Stimulated activated naive CD8-positive, alpha-beta T cell treated with anti-CD3 and anti-CD28 coated beads, Interleukin-15, amount 100 ng/mL, for 72 hours (primary cell): Measurements from ENCODE around the gene AKT3.
A peak's percentile ranks its signal among the peaks of the same experiment; 100 is the strongest.

Experiments
- ATAC-seq: fragments of 150-1000 bp; cut with Tn5 transposase; 2 replicates; pipeline ENCODE4 v1.10.0; 2021; ENCODE audit warnings: mild to moderate bottlenecking, moderate library complexity
- DNase-seq, 2 donors: peaks; one replicate each; pipeline ENCODE4 v3.0.0; 2021 to 2022
- H3K27ac Mint-ChIP-seq, 2 donors: one replicate each; pipeline ENCODE4 v1.8.0; 2022; ENCODE audit warnings: mild to moderate bottlenecking in 2 of 2, mixed read lengths in 2 of 2, moderate library complexity in 2 of 2
- H3K27me3 Mint-ChIP-seq: one replicate; pipeline ENCODE4 v1.8.0; 2022; ENCODE audit warnings: mixed read lengths
- H3K4me1 Mint-ChIP-seq: one replicate; pipeline ENCODE4 v1.8.0; 2022; ENCODE audit warnings: mild to moderate bottlenecking, mixed read lengths
- H3K4me3 Mint-ChIP-seq, 2 donors: one replicate each; pipeline ENCODE4 v1.8.0; 2022; ENCODE audit warnings: mild to moderate bottlenecking in 2 of 2, mixed read lengths in 2 of 2, moderate library complexity in 1 of 2
- H3K9me3 Mint-ChIP-seq, 2 donors: one replicate each; pipeline ENCODE4 v1.8.0; 2022; ENCODE audit warnings: mixed read lengths in 2 of 2

AKT3 gene

DNA sequence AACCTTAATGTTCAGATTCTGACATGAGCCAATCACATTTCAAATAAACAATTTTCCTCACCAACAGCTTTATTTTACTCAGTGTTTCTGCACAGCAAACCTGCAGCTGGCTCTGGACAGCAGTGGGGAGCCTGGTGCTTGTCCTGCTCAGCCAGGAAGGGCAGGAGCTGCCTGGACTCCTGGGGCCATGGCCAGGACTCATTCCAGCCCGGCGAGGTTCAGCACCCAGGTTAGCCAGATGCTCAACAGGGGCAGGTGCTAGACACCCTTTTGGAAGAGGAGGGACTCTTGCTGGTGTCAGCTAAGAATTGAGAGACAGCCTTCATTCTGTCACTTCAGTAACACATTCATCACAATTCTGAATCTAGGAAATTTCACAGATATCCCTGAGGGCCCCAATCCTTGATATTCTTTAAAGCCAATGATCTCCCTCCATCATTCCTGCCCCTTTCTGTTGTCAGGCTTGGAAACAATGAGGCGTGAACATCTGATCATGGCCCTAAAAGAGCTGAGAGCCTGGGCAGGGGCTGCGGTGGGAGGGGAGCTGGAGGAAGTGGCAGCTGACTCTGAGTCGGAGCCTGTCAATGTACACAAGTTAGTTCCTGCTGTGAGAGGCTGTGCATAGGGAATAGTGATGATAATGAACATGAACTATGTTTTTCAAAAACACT is 342.9 kb downstream of the AKT3 start:
- no peak overlapping the region for H3K4me3 Mint-ChIP-seq
- H3K9me3 Mint-ChIP-seq = no peaks in the 10 kb centered on the region
- DNase-seq (no peak), ATAC-seq (no peak)
- H3K27me3 Mint-ChIP-seq = no peaks in the 10 kb centered on the region
- no peak overlapping the region for H3K27ac Mint-ChIP-seq
- peaks cover 30% of the 10 kb centered on the region for H3K4me1 Mint-ChIP-seq

DNA sequence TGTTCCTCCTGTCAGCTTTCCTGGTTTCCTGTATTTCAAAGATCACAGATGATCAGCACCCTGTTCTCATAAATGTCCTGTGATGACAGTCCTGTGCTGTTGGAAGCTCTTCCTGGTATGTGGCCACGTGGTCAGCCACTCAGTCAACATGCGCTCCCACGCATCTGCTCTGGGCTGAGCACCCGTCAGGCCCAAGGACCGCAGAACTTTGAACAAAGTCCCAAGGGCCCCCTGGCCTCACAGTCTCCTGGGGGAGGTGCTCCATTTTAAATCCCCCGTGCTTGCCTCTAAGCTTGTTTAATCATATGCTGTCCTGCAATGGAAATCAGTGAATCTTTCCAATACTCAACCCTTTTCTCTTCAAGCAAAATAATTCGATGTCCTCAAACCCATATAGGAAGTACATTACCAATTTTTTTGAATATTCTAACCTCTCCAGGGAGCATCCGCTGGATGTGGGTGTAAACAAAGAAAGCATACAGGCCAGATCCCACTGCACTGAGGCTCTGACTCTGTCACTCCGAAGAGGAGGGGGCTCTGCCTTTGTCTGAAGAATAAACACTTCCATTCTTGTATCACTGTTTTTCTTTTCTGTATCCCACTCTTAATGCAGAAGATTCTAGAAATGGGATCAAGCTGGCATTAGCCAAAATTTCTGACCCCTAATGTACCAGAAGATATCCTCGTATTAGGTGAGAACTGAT is 343.9 kb downstream of the AKT3 start:
- no peak overlapping the region for H3K4me3 Mint-ChIP-seq
- H3K4me1 Mint-ChIP-seq = peaks cover 30% of the 10 kb centered on the region
- ATAC-seq = no peak

DNA sequence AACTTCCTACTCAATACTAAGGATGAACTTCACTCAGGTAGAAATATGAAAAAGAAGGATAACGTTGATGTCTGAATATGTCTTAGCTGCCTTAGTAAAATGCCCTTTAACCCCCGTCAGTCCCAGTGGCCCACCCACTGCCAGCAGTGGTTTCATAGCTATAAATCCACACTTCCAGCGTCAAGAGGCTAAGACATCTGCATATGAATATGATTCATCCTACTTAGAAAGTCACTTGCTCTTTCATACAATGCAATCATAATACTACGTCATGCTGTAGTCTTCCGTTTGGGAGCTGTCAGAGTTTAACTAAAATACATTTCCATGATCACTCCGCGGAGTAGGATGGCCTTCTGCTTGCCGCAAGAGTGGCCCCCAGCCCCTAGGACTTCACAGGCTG is 346.9 kb downstream of the AKT3 start:
- ATAC-seq = no peak
- peak overlapping the region in 1 of 2 donors; percentile 71 for H3K27ac Mint-ChIP-seq
- DNase-seq = no peak

More for the DNA sequence above, 343.9 kb downstream of the AKT3 start:
- H3K9me3 Mint-ChIP-seq = no peaks in the 10 kb centered on the region
- H3K27ac Mint-ChIP-seq = no peak overlapping the region
- H3K27me3 Mint-ChIP-seq = no peaks in the 10 kb centered on the region
- DNase-seq = no peak

DNA sequence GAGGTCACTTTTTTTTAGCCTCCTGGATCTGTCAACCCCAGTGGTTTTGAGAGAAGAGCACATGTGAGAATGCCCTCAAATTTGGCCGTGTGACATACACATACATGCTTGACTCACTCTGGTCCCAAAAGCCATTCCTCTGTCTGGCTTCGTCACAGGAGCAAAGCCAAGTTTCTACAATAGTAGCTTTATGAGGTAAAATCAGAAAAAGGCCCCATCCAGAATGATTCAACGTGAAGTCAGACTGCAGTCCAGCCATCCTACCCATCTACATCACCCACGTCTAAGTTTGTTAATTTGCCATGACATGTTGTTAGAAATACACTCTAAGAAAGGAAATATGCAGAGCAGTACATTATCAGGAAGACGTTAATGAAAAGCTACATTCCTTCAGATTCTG is 349.0 kb downstream of the AKT3 start:
- peaks cover 14% of the 10 kb centered on the region for H3K4me1 Mint-ChIP-seq
- no peaks in the 10 kb centered on the region for H3K9me3 Mint-ChIP-seq
- no peak overlapping the region for H3K27ac Mint-ChIP-seq
- H3K4me3 Mint-ChIP-seq = no peak overlapping the region
- ATAC-seq (no peak), DNase-seq (no peak)
- no peaks in the 10 kb centered on the region for H3K27me3 Mint-ChIP-seq

More for the DNA sequence above, 346.9 kb downstream of the AKT3 start:
- Mint-ChIP-seq H3K4me3 (no peak overlapping the region), H3K4me1 (peaks cover 20% of the 10 kb centered on the region), H3K27me3 (no peaks in the 10 kb centered on the region), H3K9me3 (no peaks in the 10 kb centered on the region)

DNA sequence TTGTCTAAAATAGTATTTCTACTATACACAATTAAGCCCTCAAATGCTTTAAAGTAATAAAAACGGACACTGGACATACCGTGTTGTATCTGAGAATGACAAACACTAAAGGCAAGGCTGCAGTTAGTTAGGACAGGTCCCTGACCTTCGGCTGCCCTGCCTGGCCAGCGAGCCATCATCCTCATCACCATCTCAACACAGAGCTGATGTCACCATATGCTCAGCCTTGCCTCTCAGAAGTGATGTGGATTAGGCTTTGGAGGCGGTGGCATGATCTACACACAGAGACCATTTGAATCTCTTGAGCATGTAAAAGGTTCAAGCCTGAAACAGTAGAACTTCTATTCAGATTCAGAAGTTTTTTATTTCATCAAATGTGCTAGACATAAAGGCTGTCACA is 349.5 kb downstream of the AKT3 start:
- no peak for ATAC-seq
- Mint-ChIP-seq H3K27me3 (no peaks in the 10 kb centered on the region), H3K4me1 (peaks cover 16% of the 10 kb centered on the region), H3K27ac (no peak overlapping the region), H3K4me3 (no peak overlapping the region), H3K9me3 (no peaks in the 10 kb centered on the region)
- no peak for DNase-seq

DNA sequence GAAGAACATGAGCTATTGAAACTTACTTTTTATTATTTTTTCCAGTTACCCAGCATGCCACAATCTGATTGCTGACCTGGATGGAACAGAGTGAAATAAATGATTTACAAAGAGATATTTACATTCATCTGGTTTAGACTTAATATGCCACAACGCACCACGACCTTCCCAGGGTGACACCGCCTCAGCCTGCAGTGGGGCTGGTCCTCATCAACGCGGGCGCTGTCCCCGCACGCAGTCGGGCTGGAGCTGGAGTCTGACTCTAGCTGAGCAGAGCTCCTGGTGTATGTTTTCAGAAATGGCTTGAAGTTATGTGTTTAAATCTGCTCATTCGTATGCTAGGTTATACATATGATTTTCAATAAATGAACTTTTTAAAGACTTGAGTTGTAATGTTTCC is 350.3 kb downstream of the AKT3 start:
- no peaks in the 10 kb centered on the region for H3K9me3 Mint-ChIP-seq
- DNase-seq = no peak
- H3K4me1 Mint-ChIP-seq = peaks cover 16% of the 10 kb centered on the region
- no peak for ATAC-seq
- no peak overlapping the region for H3K27ac Mint-ChIP-seq
- H3K4me3 Mint-ChIP-seq = no peak overlapping the region
- H3K27me3 Mint-ChIP-seq = no peaks in the 10 kb centered on the region

DNA sequence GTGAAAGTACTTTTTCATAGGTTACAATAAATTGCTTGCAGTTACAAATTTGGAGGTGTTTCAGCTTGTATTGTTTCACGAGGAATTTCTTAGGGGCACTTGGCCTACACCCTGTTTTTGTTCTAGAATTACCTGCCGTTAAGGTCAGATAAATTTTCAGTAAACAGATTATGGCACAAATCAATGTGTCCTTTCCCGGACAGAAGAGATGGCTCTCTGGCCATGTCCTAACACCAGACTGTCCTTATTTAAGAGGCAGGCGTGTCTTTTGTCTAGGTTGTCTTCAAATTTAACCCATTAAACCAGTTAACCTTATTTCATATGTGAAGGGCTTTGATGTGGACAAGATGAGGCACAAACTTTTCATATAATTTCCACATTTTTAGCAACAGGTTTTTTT is 350.8 kb downstream of the AKT3 start:
- H3K4me1 Mint-ChIP-seq = peaks cover 16% of the 10 kb centered on the region
- no peaks in the 10 kb centered on the region for H3K9me3 Mint-ChIP-seq
- H3K4me3 Mint-ChIP-seq = no peak overlapping the region
- H3K27ac Mint-ChIP-seq = no peak overlapping the region
- DNase-seq = no peak
- H3K27me3 Mint-ChIP-seq = no peaks in the 10 kb centered on the region
- ATAC-seq = no peak

DNA sequence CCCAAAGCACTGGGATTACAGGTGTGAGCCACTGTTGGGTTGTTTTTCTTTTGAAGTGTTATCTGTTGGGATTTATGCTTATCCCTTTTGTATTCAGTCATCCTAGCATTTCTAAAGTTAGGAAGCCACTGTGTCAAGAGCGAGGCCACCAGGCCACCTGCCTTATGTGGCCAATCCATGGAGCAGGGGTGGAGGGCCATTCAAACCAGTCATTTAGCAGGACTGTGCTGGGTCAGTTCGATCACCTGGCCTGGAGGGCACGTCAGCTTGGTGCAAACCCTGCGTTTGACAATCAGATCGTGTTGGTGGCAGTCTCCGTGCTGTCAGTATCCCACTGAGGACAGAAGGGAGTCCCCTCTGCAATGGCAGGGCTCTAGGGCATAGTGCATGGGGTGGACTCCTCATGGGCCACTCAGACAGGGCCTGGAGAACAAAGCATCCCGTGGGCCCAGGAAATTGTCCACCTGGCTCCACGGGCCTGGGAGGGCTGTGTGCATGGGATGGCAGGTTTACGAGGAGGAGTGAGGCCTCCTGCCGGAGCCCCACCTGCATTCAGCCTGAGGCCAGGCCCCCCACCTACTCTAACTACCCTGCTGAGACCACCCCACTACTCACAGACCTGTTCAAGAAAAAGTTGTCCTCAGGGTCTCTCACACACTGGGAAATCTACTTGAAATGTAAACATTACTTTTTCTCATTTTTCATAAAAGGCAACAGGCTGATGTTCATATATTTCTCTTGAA is 351.9 kb downstream of the AKT3 start:
- no peak overlapping the region for H3K4me3 Mint-ChIP-seq
- H3K27ac Mint-ChIP-seq = no peak overlapping the region
- H3K9me3 Mint-ChIP-seq = no peaks in the 10 kb centered on the region
- H3K27me3 Mint-ChIP-seq = no peaks in the 10 kb centered on the region
- DNase-seq (no peak), ATAC-seq (no peak)
- H3K4me1 Mint-ChIP-seq = peaks cover 16% of the 10 kb centered on the region

DNA sequence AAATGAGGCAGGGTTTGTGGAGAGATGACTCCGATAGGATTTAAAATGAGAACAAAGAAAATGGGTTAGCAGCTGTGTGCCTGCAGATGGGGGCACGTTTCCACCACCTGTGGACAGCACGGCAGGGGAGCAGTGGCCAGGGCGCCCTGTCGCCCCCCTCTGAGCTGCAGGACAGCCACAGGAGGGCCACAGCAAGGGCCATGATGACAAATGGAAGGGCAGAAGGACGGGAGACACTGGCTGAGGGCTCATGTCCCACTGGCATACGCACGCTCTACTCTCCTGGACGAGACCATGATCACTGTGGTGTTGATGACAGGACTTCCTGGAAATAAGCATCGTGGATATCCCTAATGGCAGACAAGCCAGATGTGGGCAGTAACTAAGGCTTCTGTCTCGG is 353.2 kb downstream of the AKT3 start:
- no peak overlapping the region for H3K27ac Mint-ChIP-seq
- DNase-seq (no peak), ATAC-seq (no peak)
- H3K4me1 Mint-ChIP-seq = peaks cover 16% of the 10 kb centered on the region
- no peak overlapping the region for H3K4me3 Mint-ChIP-seq
- no peaks in the 10 kb centered on the region for H3K27me3 Mint-ChIP-seq
- H3K9me3 Mint-ChIP-seq = no peaks in the 10 kb centered on the region

DNA sequence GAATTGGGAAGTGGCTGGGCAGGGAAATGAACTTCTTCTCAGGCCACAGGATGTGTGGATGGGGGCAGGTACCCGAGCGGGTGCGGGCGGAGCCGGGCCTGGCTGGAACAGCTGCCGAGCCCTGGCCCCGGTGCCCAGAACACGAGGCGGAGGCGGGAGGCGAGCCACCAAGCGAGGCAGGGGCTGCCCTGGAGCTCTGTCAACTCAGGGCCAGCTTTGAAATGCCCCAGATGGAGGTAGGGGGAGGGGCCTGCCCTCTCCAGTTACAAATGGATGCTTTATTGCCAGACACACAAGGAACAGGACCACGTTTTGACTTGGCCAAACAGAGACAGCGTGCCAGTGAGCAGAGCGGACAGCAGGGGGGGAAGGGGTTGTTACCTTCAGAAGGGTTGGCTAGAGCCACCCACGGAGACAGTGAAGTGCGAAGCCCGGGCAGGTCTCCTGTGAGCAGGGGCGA is 353.8 kb downstream of the AKT3 start:
- Mint-ChIP-seq H3K27ac (no peak overlapping the region), H3K4me3 (no peak overlapping the region), H3K27me3 (no peaks in the 10 kb centered on the region)

DNA sequence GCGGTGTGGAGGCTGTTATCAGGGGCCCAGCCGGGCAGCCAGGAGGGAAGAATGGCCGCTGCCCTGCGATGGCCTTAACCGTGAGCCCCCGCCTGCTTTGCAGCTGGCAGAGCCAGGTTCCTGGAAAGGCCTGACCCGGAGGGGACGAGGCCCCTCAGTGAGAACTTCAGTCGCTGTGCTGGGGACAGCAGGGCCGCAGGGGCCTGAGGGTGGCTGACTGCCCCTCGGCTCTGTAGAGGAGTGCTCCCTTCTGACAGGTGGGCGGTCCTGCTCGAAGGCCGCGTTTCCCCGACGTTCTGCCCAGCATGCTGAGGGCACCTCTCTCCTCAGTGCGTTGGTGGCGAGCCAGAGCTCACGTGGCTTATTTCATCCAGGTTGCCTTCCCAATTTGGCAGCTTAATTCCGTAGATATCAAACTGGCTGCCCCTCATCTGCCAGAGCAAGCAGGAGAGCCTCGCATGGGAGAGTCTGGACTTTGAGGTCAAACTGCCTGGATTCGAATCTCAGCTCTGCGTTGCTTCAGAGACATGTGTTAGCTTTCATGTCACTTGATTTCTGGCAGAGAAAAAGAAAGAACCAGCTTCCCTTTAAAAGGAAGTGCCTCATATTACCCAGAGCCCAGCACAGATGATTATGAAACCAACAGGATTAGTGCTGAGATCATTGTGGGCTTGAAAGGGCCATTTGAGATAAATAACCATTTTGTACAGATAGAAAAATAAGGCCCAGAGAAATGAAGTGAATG is 354.4 kb downstream of the AKT3 start:
- H3K27me3 Mint-ChIP-seq = no peaks in the 10 kb centered on the region
- ATAC-seq = no peak
- H3K4me3 Mint-ChIP-seq = no peak overlapping the region
- DNase-seq = no peak
- peaks cover 16% of the 10 kb centered on the region for H3K4me1 Mint-ChIP-seq
- no peaks in the 10 kb centered on the region for H3K9me3 Mint-ChIP-seq
- H3K27ac Mint-ChIP-seq = peak overlapping the region in 1 of 2 donors; percentile 82

More for the DNA sequence above, 353.8 kb downstream of the AKT3 start:
- DNase-seq = no peak
- peaks cover 16% of the 10 kb centered on the region for H3K4me1 Mint-ChIP-seq
- peak; percentile 32 for ATAC-seq
- H3K9me3 Mint-ChIP-seq = no peaks in the 10 kb centered on the region

DNA sequence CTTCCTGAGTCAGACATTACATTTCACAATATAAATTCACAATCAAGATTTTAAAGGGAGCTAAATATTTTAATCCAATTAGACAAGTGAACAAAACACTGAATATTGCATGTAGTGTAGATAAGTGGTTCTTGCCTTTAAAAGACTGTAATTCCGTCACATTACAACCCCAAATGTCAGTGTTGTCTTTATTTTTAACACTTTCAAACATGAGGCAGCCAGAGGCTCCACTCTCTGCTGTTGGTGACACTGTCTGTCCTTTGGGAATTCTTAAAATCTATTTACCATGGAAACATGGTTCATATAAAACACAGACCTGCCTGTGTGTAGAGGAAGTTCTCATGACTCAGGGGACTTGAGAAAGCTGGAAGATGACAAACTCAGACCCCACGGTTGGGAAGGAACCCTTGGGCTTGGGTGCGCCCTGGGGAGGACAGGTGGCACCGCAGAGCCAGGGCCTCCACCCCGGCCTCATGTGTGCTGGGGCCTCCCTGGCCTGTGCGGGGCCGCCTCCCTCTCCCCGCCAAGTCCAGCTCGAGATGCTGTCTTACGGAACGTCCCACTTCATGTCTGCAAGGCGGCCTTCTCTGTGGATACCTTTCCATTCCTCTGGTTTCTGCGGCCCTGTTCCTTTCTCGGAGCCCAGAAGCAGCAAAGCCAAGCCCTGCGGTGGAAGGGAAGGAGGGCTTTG is 355.2 kb downstream of the AKT3 start:
- DNase-seq (no peak), ATAC-seq (peak; percentile 54)
- Mint-ChIP-seq H3K27ac (peak overlapping the region in 1 of 2 donors; percentile 78), H3K9me3 (no peaks in the 10 kb centered on the region), H3K4me3 (no peak overlapping the region), H3K27me3 (no peaks in the 10 kb centered on the region), H3K4me1 (peaks cover 16% of the 10 kb centered on the region)

DNA sequence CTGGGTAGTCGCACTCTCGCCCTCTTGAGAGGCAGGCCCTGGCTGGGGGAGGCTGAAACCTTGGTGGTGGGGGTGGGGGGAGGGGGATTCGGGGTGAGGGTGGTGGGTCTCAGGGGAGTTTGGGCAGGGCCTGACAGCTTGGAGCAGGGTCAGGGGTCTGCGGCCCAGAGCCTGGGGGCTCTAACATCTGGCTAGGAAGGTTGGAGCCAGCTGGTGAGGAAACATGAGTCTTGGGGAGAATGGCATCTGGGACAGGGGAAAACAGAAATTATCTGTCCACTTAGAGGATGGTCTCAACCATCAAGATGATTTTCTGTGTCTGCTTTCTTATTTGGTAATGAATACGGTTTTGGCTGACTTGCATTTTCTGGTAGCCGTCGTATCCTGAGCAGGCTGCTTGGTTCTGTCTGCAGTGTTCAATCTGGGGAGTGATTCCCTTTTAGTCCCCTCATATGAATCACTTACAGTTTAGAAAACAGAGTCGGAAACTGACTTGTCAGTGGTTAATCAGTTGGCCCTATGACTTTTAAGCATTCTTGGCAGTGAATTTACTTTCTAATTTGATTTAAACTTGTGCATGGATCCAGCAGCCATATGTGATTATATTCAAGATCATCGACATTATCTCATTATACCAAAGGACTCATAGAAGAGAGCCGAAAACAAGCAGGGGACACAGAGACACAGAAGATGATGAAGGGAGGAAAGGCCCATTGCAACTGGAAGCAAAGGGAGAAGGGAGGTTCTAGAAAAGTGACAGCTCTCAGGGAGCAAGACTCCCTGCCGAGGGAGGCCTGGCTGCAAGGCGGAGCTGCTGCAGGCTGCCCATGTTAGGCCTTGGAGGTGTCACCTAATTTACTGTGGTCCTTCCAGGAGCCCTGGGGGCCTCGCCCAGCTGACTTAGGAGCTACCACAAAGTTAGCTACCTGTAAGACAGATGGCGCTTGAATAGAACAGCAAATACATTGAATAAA is 356.6 kb downstream of the AKT3 start:
- Mint-ChIP-seq H3K27me3 (no peaks in the 10 kb centered on the region), H3K9me3 (no peaks in the 10 kb centered on the region), H3K4me1 (peaks cover 12% of the 10 kb centered on the region), H3K27ac (peak overlapping the region; percentile 11 to 27), H3K4me3 (no peak overlapping the region)
- ATAC-seq (no peak), DNase-seq (no peak)
